Epithelial cell of prostate (primary cell): ENCODE measurements around the gene NLGN1.

ENCODE experiments used
- DNase-seq: peaks from one replicate; pipeline ENCODE4 v3.0.0-alpha.2; 2011; ENCODE audit warnings: low read depth, low spot score
- H3K27ac ChIP-seq: fragments of 450-650 bp; 2 replicates; pipeline ENCODE4 v1.5.1; 2017; ENCODE audit warnings: mild to moderate bottlenecking

The NLGN1 gene

DNA sequence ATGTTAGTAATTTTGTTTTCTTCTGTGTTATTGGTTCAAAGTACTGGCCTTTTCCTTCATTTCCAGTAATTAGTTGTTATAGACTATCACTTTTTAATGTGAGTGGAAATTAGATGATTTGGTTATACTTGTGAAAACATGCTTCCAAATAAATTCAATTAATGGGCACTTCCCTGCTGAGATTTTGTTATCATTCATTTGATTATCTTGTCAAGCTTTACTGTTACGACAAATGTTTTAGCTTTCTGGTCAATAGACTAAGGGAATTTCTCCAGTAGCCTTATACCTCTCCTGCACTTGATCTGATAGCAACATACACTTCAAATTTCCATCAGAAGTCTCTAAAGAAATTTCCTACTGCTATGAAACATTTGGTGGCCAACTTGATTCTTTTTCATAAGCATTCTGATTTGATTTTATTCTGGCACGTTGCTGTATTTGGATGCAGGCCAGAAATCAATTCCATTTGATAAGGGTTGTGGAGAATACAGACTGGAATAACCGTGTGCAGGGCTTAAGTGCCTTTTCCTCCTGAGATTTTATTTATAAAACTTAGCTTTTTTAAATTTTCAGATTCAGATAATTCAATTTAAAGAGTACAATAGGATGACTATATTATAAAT lies 887.8 kb downstream of the NLGN1 start:
- no peak for DNase-seq
- no peak overlapping the region for H3K27ac ChIP-seq

DNA sequence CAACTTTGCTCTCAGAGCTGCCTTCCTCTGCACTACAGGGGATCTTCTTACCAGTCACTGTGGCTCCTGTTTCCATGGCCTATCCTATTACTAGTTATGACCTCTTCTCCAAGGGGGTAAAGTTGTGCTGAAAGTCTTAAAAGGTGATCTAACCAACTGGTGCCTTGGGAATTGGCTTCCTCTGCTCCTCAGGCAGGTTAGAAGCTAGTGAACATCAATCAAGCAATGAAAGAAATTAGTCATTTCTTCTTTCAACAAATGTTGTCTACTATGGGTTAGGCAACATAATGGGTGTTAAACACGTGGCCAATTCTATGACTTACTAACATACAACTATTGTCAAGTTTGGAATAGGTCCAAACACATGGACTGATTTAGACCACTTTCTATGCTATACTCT lies 890.2 kb downstream of the NLGN1 start:
- DNase-seq, result no peak
- H3K27ac ChIP-seq, result no peak overlapping the region

DNA sequence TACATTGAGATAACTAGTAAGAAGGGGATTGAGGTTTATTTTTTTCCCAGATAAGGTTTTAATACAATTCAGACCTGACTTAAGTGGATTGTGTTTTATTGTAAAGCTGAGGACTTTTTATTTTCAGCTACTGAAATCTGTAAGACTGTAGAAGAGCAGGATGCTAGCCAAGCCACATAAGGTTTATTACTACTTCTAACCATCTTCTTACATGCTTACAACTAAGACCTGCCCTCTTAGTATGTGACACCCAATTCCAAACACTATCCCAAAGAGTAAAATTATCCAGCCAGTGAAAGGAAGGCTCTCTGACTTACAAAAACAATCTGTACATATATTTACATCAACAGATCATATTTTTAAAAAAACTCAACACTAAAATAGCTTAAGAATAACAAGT lies 897.1 kb downstream of the NLGN1 start:
- no peak overlapping the region for H3K27ac ChIP-seq
- no peak for DNase-seq

DNA sequence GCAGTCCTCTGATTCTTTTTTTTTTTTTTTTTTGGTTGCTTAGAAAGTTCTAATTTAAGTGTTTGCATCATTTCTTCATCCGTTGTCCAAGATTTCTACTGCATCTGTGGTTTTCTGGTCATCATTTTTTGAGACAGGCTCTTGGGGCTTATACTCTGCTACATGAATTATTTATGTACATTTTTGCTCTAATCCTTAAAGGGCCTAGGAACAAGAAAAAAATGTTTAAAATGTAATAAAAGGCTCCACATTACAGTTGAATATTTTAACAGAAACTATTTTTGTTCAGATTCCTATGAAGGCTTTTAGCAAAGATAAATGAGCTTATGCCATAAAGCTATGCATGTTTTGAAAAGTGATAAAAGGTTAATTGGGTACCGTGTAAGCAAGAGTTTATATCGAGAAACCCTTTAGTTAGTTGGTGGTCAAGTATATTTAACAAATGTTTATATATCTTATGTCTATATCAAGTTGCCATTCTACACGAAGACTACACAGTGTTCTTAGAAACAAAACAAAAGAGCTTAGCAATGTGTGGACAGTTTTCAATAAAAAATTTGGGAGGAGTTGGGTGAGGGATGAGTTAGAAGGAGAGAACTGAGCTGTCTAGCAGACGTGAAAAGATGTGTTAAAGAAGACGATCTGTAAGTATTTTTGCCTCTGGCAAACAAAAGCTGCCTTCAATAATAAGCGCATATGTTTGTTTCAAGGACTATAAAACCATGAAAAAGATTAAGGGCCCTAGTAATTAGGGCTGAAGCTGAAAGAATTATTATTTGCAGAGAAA lies 898.0 kb downstream of the NLGN1 start:
- no peak for DNase-seq
- no peak overlapping the region for H3K27ac ChIP-seq

DNA sequence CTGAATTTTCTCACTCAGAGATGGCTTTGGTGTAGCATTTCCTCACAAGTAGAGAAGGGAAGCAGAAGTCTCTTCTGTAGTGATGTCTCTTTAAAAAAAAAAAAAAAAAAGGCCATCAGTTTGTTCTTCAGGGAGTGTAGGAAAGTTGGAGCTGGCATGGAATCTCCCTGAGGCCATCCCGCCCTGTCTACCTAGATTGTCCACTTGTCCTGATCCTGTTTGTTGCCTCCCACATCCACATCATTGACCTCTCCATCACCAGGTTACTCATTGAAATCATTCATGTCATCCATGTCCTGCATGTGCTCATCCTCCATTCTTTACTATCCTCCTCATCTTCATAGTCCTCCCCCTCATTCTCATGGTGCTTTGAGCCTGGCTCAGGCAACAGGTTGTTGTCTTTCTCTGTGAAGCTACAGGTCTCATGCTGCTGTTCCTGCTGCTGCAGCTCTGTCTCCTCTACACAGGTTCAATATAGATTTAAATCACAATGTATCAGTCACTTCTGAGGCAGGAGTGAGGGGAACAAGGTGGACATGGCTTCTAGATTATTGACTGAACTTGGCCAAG lies 905.3 kb downstream of the NLGN1 start:
- DNase-seq, result no peak
- no peak overlapping the region for H3K27ac ChIP-seq

DNA sequence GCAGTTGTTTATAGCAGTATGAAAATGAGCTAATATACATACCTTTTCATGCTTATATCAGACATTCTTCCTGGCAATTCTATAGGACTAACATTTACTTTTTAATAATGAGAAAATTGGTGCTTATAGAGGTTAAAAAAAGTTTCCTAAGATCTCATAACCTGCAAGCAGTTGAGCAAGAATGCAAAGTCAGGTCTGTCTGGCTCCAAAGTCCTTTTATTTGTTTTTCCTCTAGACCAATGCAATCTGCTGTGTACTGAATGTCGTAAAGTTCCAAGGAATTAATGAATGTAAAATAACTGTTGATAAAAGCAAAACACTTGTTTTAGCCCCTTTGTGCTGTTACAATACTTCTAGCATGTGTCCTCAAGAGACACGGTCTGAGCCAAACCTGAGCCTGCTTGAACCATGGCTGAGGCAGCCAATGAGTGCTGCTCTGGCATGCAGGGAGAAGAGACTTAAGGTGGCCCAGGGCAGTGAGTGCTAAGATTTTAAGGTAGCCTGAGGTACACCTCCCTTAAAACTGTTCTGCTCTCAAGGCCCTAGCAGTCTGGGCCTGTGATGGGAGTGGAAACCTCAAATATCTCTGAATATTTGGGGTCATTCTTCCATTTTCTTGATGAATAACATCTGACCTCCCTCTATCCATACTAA lies 906.5 kb downstream of the NLGN1 start:
- H3K27ac ChIP-seq, result no peak overlapping the region
- no peak for DNase-seq

DNA sequence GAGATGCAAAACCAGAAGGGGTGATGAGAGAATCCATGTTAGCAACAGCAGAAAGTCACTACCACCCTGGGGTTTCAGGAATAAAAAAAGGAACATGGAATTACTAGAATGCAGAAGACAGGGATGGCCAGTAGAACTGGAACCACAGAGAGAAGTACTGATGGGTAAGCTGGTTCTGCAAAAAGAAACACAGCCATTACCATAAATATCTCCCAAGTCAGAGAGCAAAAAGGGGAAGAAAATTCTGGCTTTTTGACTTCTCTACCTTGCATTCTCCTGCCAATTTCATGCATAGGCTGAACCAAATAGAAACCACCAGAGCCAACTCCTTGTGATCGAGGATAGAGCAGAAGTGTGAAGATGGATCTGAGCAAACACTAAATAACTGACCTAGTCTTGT lies 911.2 kb downstream of the NLGN1 start:
- no peak for DNase-seq
- H3K27ac ChIP-seq, result no peak overlapping the region

DNA sequence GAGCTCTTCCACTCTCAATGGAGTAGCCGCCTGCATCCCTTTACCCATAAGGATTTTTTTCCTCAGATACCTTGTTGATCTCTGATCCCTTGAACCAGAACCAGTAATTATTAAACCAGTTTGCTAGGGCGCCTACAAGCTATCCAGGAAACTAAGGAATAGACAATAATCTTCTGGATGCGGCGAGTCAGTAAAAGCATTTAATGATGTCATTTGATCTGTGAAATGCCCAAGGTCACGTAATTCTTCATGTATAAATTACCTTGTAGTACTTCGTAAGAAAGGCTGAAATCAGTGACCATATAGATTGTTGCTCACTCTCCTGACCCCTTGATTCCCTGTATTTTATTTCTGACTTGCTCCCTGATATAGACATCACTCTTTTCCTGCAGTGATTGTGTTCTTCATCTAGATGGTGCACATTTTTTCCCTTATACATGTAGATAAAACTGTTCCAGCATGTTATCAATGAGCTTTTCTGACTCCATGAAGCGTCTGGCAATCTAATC lies 913.0 kb downstream of the NLGN1 start:
- DNase-seq, result no peak
- H3K27ac ChIP-seq, result no peak overlapping the region

DNA sequence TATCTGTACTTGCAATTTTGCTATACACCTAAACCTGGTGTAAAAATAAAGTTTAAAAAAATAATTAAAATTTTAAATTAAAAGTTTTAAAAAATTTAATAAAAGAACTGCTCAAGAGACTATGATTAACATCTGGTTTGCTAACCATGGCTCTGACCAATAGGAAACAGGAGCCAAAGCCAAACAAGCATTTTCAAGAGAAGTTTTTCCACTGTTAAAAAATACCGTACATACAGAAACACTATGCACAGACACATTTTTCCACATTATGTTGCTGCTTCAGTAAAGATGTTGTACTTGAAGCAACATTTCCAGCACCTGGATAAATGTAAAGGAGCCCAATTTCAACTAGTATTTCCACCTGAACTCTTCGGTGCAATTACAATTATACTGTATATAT lies 917.7 kb downstream of the NLGN1 start:
- no peak for DNase-seq
- no peak overlapping the region for H3K27ac ChIP-seq

DNA sequence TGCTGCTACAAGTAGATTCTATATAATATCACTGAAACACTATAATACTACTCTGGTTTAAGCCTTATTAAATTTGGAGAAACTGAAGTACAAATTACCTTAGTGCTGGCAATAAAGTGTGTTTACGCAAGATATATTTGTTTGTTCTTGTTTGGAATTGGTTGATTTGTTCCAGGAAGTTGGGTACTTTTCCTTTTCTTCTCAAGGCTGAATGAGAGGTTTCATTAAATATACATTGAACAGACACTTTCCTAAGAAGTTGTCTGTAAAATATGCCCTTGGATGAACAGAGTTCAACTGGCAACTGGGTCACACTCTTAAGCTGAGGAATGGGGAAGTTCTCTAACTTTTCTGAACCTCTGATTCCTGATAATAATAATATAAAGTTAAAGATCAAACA lies 919.5 kb downstream of the NLGN1 start:
- no peak for DNase-seq

DNA sequence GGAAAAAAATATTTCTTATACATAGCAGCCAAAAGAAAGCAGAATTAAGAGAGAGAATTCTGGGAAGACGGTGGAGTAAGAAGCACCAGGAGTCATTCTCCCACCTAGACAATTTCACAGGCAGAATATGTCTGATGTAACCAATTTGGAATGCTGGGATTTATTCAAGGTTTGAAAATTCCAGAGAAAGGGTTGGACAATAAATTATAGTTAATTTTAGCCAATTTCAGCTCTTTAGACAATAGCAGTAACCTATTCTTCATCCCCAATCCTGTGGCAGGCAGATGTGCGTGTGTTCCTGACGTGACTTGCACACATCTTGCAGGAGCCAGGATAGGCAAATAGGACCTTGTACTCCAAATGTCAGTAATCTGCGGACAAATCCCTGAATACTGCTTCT lies 920.6 kb downstream of the NLGN1 start:
- H3K27ac ChIP-seq, result no peak overlapping the region
- no peak for DNase-seq

More for the DNA sequence above, 919.5 kb downstream of the NLGN1 start:
- H3K27ac ChIP-seq, result no peak overlapping the region

DNA sequence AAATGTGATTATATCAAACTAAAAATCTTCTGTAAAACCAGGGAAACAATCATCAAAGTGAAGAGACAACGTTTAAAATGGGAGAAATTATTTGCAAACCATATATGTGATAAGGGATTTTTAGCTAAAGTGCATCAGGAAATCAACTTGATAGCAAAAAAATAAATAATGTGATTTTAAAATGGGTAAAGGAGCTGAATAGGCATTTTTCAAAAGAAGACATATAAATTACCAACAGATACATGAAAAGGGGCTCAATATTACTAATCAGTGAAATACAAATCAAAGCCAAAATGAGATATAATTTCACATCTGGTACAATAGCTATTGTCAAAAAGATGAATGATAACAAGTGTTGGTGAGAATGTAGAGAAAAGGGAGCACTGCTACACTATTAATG lies 924.0 kb downstream of the NLGN1 start:
- no peak for DNase-seq
- no peak overlapping the region for H3K27ac ChIP-seq

DNA sequence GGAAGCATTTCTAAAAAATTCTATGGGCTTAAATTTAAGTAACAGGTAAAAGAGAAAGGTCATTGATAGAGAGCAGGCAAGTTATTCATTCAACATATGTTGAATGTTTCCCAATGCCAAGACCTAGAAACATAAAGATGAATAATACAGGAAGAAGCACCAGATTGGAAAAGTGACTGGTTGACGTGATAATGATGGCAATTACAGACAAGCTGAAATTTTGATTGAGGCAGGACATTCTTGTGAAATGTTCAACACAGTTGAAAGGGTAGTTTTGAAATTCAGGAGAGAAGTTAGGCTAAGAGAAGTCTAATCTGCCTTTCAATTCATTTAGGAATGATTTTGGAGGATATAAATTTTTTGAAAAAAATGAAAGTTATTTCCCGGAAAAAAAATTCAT lies 925.2 kb downstream of the NLGN1 start:
- H3K27ac ChIP-seq, result no peak overlapping the region
- no peak for DNase-seq

DNA sequence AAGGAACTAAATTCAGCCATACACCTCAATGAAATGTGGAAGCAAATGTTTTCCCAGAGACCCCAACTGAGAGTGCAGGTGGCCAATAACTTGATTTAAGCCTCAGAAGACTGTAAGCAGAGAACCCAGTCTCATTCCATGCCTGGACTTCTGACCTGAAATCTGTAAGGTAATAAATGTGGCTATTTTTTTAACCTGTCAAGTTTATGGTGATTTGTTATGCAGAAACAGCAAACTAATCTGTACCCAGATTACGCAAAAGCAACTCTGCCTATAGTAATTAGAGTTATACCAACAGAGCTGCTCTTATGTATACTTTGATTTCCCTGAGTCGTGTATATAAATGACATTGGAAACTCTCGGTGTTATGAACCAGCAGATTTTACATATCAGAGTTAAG lies 927.6 kb downstream of the NLGN1 start:
- no peak overlapping the region for H3K27ac ChIP-seq
- DNase-seq, result no peak

DNA sequence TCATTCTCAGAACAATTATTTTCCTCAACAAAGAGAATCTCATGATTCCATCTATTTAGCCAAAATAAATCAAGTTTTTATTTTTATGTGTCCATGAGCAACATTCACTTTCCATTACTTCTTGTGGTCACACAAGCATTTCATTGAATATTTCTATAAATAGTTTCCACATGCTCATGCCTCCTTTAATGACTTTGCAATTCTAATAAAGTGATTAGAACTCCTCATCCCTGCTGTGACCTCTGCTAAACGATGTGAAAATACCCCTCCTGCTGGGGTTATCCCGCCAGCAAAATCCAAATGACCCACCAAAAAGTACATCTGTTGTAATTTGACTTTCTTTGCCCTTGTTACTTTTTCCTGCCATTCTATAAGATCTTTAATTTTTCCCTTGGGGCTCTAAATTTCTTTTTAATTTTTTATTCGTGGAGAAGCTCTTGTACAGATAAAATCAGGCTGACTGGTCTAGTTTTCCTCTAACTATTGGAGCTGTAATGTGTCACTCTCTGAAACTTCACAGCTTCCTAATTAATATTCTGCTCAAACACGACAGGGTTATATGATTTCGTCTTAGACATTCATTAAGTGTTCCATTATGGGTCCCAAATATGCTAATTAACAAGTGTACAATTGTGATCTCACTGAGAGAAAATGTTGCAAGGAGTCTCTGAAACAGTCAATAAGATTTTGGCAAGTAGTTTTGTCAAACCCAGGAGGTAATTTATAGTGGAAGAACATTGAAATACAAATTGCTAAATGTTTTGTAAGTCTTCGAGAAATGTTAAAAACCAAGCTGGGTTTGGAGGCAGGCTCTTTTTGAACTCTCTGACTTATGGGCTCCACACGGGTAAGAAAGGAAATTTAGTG lies 928.5 kb downstream of the NLGN1 start:
- no peak overlapping the region for H3K27ac ChIP-seq
- DNase-seq, result no peak

DNA sequence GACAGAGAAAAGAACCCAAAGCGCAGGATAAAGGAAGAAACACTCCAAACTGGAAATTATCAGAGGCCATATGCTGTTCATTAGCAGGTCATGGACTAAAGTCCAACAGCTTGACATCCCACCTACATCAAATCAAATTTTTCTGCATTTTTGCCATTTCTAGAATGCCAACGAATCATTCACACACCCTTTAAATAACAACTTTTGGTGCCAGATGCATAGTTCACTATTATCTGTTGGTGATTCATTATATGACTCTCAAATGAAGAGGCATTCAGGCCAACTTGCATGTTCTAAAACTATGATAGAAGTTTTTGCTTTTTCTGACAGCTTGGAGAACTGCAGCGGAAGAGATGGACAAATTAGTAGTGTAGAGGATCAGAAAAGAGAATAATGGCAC lies 931.8 kb downstream of the NLGN1 start:
- DNase-seq, result no peak

DNA sequence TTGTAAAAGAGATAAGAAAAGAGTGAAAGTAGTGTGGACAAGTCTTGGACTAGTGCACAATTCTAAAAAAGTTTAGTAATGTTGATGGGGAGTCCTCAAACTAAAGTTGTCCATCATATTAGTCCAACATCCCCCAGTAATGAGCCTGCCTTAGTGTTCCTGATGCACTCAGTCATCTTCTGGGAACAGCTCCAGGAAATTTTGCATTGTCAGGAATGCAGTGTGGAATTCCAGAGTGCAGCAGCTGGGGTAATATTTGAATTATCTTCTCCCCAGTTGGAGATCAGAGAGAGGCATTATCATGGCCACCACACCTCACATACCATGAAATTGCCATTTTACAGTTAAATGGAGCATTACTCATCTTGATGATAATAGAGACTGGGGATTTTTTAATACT lies 932.8 kb downstream of the NLGN1 start:
- no peak for DNase-seq
- H3K27ac ChIP-seq, result no peak overlapping the region

More for the DNA sequence above, 931.8 kb downstream of the NLGN1 start:
- H3K27ac ChIP-seq, result no peak overlapping the region

DNA sequence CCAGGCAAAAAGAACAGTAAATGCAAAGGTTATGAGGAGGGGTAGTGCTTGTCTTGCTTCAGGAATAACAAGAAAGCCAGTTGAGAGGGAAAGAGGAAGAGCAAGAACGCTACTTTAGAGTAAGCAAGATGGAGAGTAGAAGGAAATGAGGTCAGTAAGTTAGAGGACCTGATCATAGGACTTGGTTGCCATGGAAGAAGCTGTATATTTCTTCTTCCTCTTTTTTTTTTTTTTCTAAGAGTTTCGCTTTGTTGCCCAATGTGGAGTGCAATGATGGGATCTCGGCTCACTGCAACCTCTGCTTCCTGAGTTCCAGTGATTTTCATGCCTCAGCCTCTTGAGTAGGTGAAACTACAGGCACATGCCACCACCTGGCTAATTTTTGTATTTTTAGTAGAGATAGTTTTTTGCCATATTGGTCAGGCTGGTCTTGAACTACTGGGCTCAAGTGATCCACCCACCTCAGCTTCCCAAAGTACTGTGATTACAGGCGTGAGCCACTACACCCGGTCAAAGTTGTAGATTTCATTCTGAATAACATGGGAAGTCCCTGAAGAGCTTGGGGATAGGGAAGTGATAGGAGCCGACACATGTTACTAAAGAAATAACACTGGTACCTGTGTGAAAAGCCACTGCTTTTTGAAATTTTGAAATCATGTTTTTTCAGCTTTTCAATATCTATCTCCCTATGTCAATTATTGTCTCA lies 933.7 kb downstream of the NLGN1 start:
- H3K27ac ChIP-seq, result no peak overlapping the region
- DNase-seq, result no peak

DNA sequence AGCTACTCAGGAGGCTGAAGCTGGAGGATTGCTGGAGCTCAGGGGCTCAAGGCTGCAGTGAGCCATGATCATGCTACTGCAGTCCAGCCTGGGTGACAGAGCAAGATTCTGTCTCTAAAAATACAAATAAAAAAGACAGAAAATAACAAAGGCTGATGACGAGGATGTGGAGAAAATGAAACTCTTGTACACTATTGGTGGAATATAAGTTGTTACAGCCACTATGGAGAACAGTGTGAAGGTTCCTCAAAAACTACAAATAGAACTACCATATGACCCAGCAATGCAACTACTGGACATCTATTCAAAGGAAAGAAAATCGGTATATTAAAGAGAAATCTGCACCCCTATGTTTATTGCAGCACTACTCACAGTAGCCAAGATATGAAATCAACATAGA lies 934.8 kb downstream of the NLGN1 start:
- DNase-seq, result no peak
- no peak overlapping the region for H3K27ac ChIP-seq

DNA sequence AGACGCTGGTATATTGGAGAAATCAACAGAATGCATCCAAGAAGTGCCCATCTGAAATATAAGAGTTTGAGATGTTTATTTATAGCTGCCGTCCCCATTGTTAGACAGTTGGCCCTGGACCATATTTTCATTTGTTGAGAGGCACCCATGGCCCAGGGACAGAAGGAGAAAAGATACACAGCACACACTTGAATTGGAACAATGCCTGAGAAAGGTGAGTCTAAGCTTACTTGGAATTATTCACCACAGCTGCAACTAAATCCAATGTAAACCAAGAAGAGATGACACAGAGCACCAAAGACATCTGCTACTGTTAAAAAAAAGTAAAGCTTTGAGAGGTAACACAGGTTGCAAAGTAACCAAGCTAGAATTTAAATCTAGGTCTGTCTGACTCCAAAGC lies 936.1 kb downstream of the NLGN1 start:
- H3K27ac ChIP-seq, result peak overlapping the region; percentile 21
- DNase-seq, result no peak
